Adipocyte (in vitro differentiated cells): Measurements from ENCODE around the gene CWC25.
A peak's percentile ranks its signal among the peaks of the same experiment; 100 is the strongest.
"Not testable (repeated sequence)": the region's sequence is repeated elsewhere in the genome, so short reads cannot be mapped to it uniquely, and the experiment has no call there.

Experiments used
- DNase-seq: peaks from one replicate; pipeline ENCODE4 v3.0.0-alpha.2; 2015; ENCODE audit warnings: low read depth
- H3K27me3 ChIP-seq: replicated peaks from 2 replicates; pipeline ENCODE4 v1.7.0; 2013; ENCODE audit warnings: mild to moderate bottlenecking, low read length, moderate library complexity; ENCODE audit not compliant: control insufficient read depth, insufficient read depth
- H3K36me3 ChIP-seq: 2 replicates; pipeline ENCODE4 v1.7.0; 2013; ENCODE audit warnings: low read length, mild to moderate bottlenecking, moderate library complexity; ENCODE audit not compliant: control insufficient read depth, insufficient read depth, severe bottlenecking
- H3K4me1 ChIP-seq: 2 replicates; pipeline ENCODE4 v1.7.0; 2013; ENCODE audit warnings: mild to moderate bottlenecking, low read length, moderate library complexity; ENCODE audit not compliant: control insufficient read depth, insufficient read depth
- H3K4me3 ChIP-seq: 2 replicates; pipeline ENCODE4 v1.7.0; 2013; ENCODE audit warnings: mild to moderate bottlenecking, low read length, moderate library complexity
- H3K9ac ChIP-seq: 2 replicates; pipeline ENCODE4 v1.7.0; 2013; ENCODE audit warnings: mild to moderate bottlenecking, low read length, moderate library complexity
- H3K9me3 ChIP-seq: 2 replicates; pipeline ENCODE4 v1.7.0; 2013; ENCODE audit warnings: mild to moderate bottlenecking, low read length, moderate library complexity; ENCODE audit not compliant: control insufficient read depth

Gene CWC25

GRCh38 chr17:38867968-38868816 is 43.1 kb upstream of the CWC25 start:
- no peaks in the 10 kb centered on the region for H3K9me3 ChIP-seq
- peak; percentile 74 for DNase-seq
- H3K36me3 ChIP-seq: peaks cover 4% of the 10 kb centered on the region

GRCh38 chr17:38867179-38867967 is 42.3 kb upstream of the CWC25 start:
- Histone ChIP-seq H3K9ac (peak overlapping the region; percentile 100), H3K4me3 (peak overlapping the region; percentile 84), H3K36me3 (no peaks in the 10 kb centered on the region), H3K4me1 (peaks cover 23% of the 10 kb centered on the region), H3K27me3 (no peaks in the 10 kb centered on the region), H3K9me3 (no peaks in the 10 kb centered on the region)
- DNase-seq: peak; percentile 84

More at GRCh38 chr17:38867968-38868816, 43.1 kb upstream of the CWC25 start:
- peak overlapping the region; percentile 84 for H3K4me3 ChIP-seq
- H3K27me3 ChIP-seq: no peaks in the 10 kb centered on the region
- H3K4me1 ChIP-seq: peaks cover 31% of the 10 kb centered on the region
- peak overlapping the region; percentile 100 for H3K9ac ChIP-seq

GRCh38 chr17:38864636-38865398 is 39.7 kb upstream of the CWC25 start:
- H3K27me3 ChIP-seq: no peaks in the 10 kb centered on the region

GRCh38 chr17:38861399-38861843 is 36.3 kb upstream of the CWC25 start:
- no peak for DNase-seq
- Histone ChIP-seq H3K9me3 (no peaks in the 10 kb centered on the region), H3K4me3 (no peak overlapping the region)

More at GRCh38 chr17:38864636-38865398, 39.7 kb upstream of the CWC25 start:
- H3K4me1 ChIP-seq: peaks cover 14% of the 10 kb centered on the region
- no peak overlapping the region for H3K9ac ChIP-seq
- no peak for DNase-seq
- H3K4me3 ChIP-seq: no peak overlapping the region
- H3K36me3 ChIP-seq: no peaks in the 10 kb centered on the region
- H3K9me3 ChIP-seq: no peaks in the 10 kb centered on the region

GRCh38 chr17:38857271-38857670 is 32.1 kb upstream of the CWC25 start:
- Histone ChIP-seq H3K4me1 (no peaks in the 10 kb centered on the region), H3K9ac (no peak overlapping the region), H3K9me3 (no peaks in the 10 kb centered on the region), H3K36me3 (peaks cover 3% of the 10 kb centered on the region), H3K27me3 (no peaks in the 10 kb centered on the region), H3K4me3 (no peak overlapping the region)
- no peak for DNase-seq

More at GRCh38 chr17:38861399-38861843, 36.3 kb upstream of the CWC25 start:
- H3K27me3 ChIP-seq: no peaks in the 10 kb centered on the region
- no peak overlapping the region for H3K9ac ChIP-seq
- no peaks in the 10 kb centered on the region for H3K4me1 ChIP-seq
- no peaks in the 10 kb centered on the region for H3K36me3 ChIP-seq

- not testable (repeated sequence) for H3K4me3 ChIP-seq, H3K9ac ChIP-seq, H3K9me3 ChIP-seq, H3K27me3 ChIP-seq
- peak; percentile 60 for DNase-seq
- peaks cover 17% of the 10 kb centered on the region for H3K4me1 ChIP-seq
- H3K36me3 ChIP-seq: peaks cover 23% of the 10 kb centered on the region
Measured at GRCh38 chr17:38855101-38855714, 30.1 kb upstream of the CWC25 start.

- Histone ChIP-seq H3K4me3 (peak within 1 kb of the TSS; percentile 98), H3K36me3 (peaks cover 40% of the 10 kb centered on the region), H3K9ac (peak within 1 kb of the TSS; percentile 99), H3K27me3 (no peaks in the 10 kb centered on the region), H3K4me1 (peaks cover 26% of the 10 kb centered on the region), H3K9me3 (no peaks in the 10 kb centered on the region)
- peak; percentile 99 for DNase-seq
Measured at GRCh38 chr17:38853292-38854219, 28.4 kb upstream of the CWC25 start, which contains the start of gene RPL23. Gene RPL23, minus strand, starts transcription at chr17:38853721. Its CDS starts 11 bp downstream, at chr17:38853710.

- Histone ChIP-seq H3K9me3 (no peaks in the 10 kb centered on the region), H3K9ac (peak overlapping the region; percentile 99), H3K36me3 (peaks cover 47% of the 10 kb centered on the region), H3K4me3 (peak overlapping the region; percentile 98), H3K4me1 (peaks cover 26% of the 10 kb centered on the region), H3K27me3 (no peaks in the 10 kb centered on the region)
- DNase-seq: peak; percentile 35
Measured at GRCh38 chr17:38852771-38853291, 27.7 kb upstream of the CWC25 start.

GRCh38 chr17:38851434-38851833 is 26.3 kb upstream of the CWC25 start:
- Histone ChIP-seq H3K27me3 (no peaks in the 10 kb centered on the region), H3K9me3 (no peaks in the 10 kb centered on the region), H3K36me3 (peaks cover 60% of the 10 kb centered on the region), H3K9ac (peak overlapping the region; percentile 99), H3K4me1 (peaks cover 26% of the 10 kb centered on the region), H3K4me3 (peak overlapping the region; percentile 98)
- no peak for DNase-seq
